Measurements from ENCODE around the gene TLR4. TPM values are rescaled to one million over a fixed set of nuclear protein-coding genes. Genes with fewer than 3 reads are reported as not detected.

TLR4 gene
- total RNA-seq, 1 experiment from 2014 or later, result 0.07 TPM

GRCh38 chr9:117742131-117742530 lies 37.9 kb downstream of the TLR4 start:
- Histone ChIP-seq H3K18ac (ENCODE audit: insufficient read length, low read depth, low read length) (no peak overlapping the region), H3K14ac (ENCODE audit: insufficient read depth, low read length) (no peak overlapping the region), H2BK20ac (ENCODE audit: low read depth, low read length, poor library complexity, severe bottlenecking) (no peak overlapping the region), H3K27ac (ENCODE audit: insufficient read length, low read depth, low read length) (no peak overlapping the region), H3K23ac (ENCODE audit: insufficient read length, low read depth, low read length) (no peak overlapping the region), H4K8ac (replicated peaks; ENCODE audit: insufficient read length, low read depth, low read length) (no peak overlapping the region), H3K9ac (ENCODE audit: extremely low read depth, insufficient read length, low read length) (no peak overlapping the region), H3K4me1 (ENCODE audit: insufficient read depth, low read length) (0 out of 2 replicates have a peak, but pooled peaks cover 2% of the 10 kb centered on the region), H3K9me3 (ENCODE audit: control insufficient read depth, low read depth, low read length) (no peaks in the 10 kb centered on the region), H3K79me1 (ENCODE audit: insufficient read depth, low read depth, low read length, poor library complexity, severe bottlenecking) (no peaks in the 10 kb centered on the region), H3K79me2 (ENCODE audit: insufficient read depth, low read length) (no peaks in the 10 kb centered on the region), H2BK5ac (ENCODE audit: insufficient read length, low read length) (no peak overlapping the region), H4K5ac (ENCODE audit: insufficient read length, low read depth, low read length) (no peak overlapping the region), H3K23me2 (ENCODE audit: insufficient read length, low read depth, low read length, poor library complexity, severe bottlenecking) (no peaks in the 10 kb centered on the region), H2AK5ac (ENCODE audit: insufficient read length, low read length) (no peak overlapping the region), H2BK15ac (ENCODE audit: low read depth, low read length) (no peak overlapping the region), H2AFZ (ENCODE audit: low read length) (no peak overlapping the region), H3T11ph (ENCODE audit: low read length) (no peak overlapping the region), H3K56ac (ENCODE audit: insufficient read length, low read depth, low read length) (no peak overlapping the region), H3K4ac (ENCODE audit: low read depth, low read length) (no peak overlapping the region), H2BK120ac (ENCODE audit: low read depth, low read length, poor library complexity, severe bottlenecking) (no peak overlapping the region), H2BK12ac (ENCODE audit: insufficient read length, low read depth, low read length) (no peak overlapping the region), H4K91ac (ENCODE audit: insufficient read length, low read depth, low read length) (no peak overlapping the region), H3K27me3 (ENCODE audit: insufficient read depth, low read length) (no peaks in the 10 kb centered on the region), H4K20me1 (ENCODE audit: control insufficient read depth, insufficient read depth, insufficient read length) (no peaks in the 10 kb centered on the region), H3K4me2 (ENCODE audit: insufficient read depth, insufficient read length, low read length) (no peak overlapping the region)
- no peak for DNase-seq
- H3K9me3 Mint-ChIP-seq, result peaks cover 0 to 3% of the 10 kb centered on the region in 2 experiments; a peak in 1 of 5 replicates
- no peaks in the 10 kb centered on the region for H3K36me3 Mint-ChIP-seq (ENCODE audit: insufficient read depth in 1 of 3, low read depth in 3 of 3)
- no CpG with 5 or more reads among the region's 4 CpGs for WGBS (ENCODE audit: extremely low coverage, insufficient read length, low lambda C conversion rate)
- no peak overlapping the region for H3K4me3 Mint-ChIP-seq
- H3K4me1 Mint-ChIP-seq, result no peaks in the 10 kb centered on the region; a peak in 2 of 4 replicates
- TF ChIP-seq CTCF (conservative IDR thresholded peaks at IDR 0.05), result no peak
- H3K27me3 Mint-ChIP-seq (ENCODE audit: low read depth), result no peaks in the 10 kb centered on the region
- H3K27ac Mint-ChIP-seq, result no peak overlapping the region
